Prostate gland (tissue), 2 donors: ENCODE measurements around the gene KRTAP4-11.
"Not testable (repeated sequence)": the region's sequence is repeated elsewhere in the genome, so short reads cannot be mapped to it uniquely, and the experiment has no call there.

Source experiments
- POLR2A ChIP-seq: fragments of 450-650 bp; IDR thresholded peaks from one replicate; pipeline ENCODE4 v1.6.1; 2016; ENCODE audit warnings: antibody characterized with exemption, mild to moderate bottlenecking
- TF ChIP-seq, protein P1 (sequence below), 4 experiments: fragments of 200-600 bp in 2 of 4; fragments of 450-650 bp in 2 of 4; sonication (generic) in 2 of 4; IDR thresholded peaks; 1 replicate in 3 of 4; 2 replicates in 1 of 4; pipeline ENCODE4 v1.5.1; 2016 to 2019; ENCODE audit warnings: antibody characterized with exemption in 4 of 4, mild to moderate bottlenecking in 2 of 4, moderate library complexity in 2 of 4

DNA sequence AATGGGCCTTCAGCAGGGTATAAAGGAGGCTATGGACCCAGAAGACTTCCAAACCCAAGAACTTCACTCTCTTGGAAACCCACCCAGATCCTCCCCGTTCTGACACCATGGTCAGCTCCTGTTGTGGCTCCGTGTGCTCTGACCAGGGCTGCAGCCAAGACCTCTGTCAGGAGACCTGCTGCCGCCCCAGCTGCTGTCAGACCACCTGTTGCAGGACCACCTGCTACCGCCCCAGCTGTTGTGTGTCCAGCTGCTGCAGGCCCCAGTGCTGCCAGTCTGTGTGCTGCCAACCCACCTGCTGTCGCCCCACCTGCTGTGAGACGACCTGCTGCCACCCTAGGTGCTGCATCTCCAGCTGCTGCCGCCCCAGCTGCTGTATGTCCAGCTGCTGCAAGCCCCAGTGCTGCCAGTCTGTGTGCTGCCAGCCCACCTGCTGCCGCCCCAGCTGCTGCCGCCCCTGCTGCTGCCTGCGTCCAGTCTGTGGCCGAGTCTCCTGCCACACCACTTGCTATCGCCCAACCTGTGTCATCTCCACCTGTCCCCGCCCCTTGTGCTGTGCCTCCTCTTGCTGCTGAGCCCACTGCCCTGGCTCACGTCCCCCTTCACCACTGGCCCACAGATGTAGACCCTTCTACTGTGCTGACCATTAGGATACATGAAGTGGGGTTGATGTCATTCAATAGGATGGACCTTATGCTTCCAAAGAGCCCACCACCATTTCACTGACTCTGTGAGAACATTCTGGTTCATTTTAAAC, 33.9 kb downstream of the KRTAP4-11 start, which contains the start of gene KRTAP4-7:
- TF ChIP-seq, protein P1, sequence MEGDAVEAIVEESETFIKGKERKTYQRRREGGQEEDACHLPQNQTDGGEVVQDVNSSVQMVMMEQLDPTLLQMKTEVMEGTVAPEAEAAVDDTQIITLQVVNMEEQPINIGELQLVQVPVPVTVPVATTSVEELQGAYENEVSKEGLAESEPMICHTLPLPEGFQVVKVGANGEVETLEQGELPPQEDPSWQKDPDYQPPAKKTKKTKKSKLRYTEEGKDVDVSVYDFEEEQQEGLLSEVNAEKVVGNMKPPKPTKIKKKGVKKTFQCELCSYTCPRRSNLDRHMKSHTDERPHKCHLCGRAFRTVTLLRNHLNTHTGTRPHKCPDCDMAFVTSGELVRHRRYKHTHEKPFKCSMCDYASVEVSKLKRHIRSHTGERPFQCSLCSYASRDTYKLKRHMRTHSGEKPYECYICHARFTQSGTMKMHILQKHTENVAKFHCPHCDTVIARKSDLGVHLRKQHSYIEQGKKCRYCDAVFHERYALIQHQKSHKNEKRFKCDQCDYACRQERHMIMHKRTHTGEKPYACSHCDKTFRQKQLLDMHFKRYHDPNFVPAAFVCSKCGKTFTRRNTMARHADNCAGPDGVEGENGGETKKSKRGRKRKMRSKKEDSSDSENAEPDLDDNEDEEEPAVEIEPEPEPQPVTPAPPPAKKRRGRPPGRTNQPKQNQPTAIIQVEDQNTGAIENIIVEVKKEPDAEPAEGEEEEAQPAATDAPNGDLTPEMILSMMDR (IDR thresholded peaks at IDR 0.05), result not testable (repeated sequence)
- not testable (repeated sequence) for TF ChIP-seq POLR2A
